IMR-90 (cell line): ENCODE measurements around the gene SLC39A3. TPM values are rescaled to one million over a fixed set of nuclear protein-coding genes. Genes with fewer than 3 reads are reported as not detected.

Experiments used
- ATAC-seq: fragments of 200-7000 bp; cut with Tn5 transposase; 2 replicates; pipeline ENCODE4 v1.9.1; 2020; ENCODE audit warnings: low read depth, mild to moderate bottlenecking, moderate library complexity
- BruUV-seq: library from RNA; stranded (reverse); fragments of 400-500 nt; replicated peaks from 2 replicates; lab custom pipeline; 2021; lab: Mats Ljungman, UMichigan
- CTCF ChIA-PET: fragments of 300-600 bp; formaldehyde crosslinking; extraction: SDS; loops from one replicate; lab custom pipeline; 2021; ENCODE audit warnings: antibody characterized with exemption; lab: Yijun Ruan, JAX
- POLR2A ChIA-PET: fragments of 300-600 bp; sonication (Branson Sonifier 250); formaldehyde crosslinking; loops from one replicate; lab custom pipeline; 2022; ENCODE audit warnings: antibody characterized with exemption; ENCODE audit not compliant: unreplicated experiment; lab: Charles Lee
- DNase-seq: peaks from one replicate; pipeline ENCODE4 v3.0.0; 2013
- H2AFZ ChIP-seq: replicated peaks from 2 replicates; pipeline ENCODE3; 2013; ENCODE audit warnings: low read length, mild to moderate bottlenecking; ENCODE audit not compliant: poor library complexity
- H2AK5ac ChIP-seq: 2 replicates; pipeline ENCODE4 v1.6.1; 2013; ENCODE audit warnings: low read depth, low read length, inconsistent platforms
- H2AK9ac ChIP-seq: replicated peaks from 2 replicates; pipeline ENCODE3; 2013; ENCODE audit warnings: mild to moderate bottlenecking, low read depth, low read length, moderate library complexity; ENCODE audit not compliant: poor library complexity
- H2BK120ac ChIP-seq: 2 replicates; pipeline ENCODE4 v1.6.1; 2013; ENCODE audit warnings: low read depth, low read length, inconsistent platforms
- H2BK15ac ChIP-seq: 3 replicates; pipeline ENCODE4 v1.6.1; 2013; ENCODE audit warnings: low read depth, low read length, inconsistent platforms
- H2BK20ac ChIP-seq: 2 replicates; pipeline ENCODE4 v1.6.1; 2013; ENCODE audit warnings: low read depth, mild to moderate bottlenecking, inconsistent platforms, low read length, moderate library complexity
- H2BK5ac ChIP-seq: 2 replicates; pipeline ENCODE4 v1.6.1; 2013; ENCODE audit warnings: mild to moderate bottlenecking, low read depth, low read length, inconsistent platforms; ENCODE audit not compliant: poor library complexity, severe bottlenecking
- H3K14ac ChIP-seq: replicated peaks from 2 replicates; pipeline ENCODE4 v1.6.1; 2013; ENCODE audit warnings: low read depth, low read length, inconsistent platforms
- H3K18ac ChIP-seq: 2 replicates; pipeline ENCODE4 v1.6.1; 2013; ENCODE audit warnings: low read depth, low read length, control low read depth
- H3K23ac ChIP-seq: 2 replicates; pipeline ENCODE4 v1.6.1; 2013; ENCODE audit warnings: low read depth, low read length, inconsistent platforms
- H3K27ac ChIP-seq: 2 replicates; pipeline ENCODE4 v1.5.1; 2013; ENCODE audit warnings: mild to moderate bottlenecking, control low read depth, low read length; ENCODE audit not compliant: insufficient read depth
- H3K27me3 ChIP-seq: 2 replicates; pipeline ENCODE4 v1.6.1; 2013; ENCODE audit warnings: low read length; ENCODE audit not compliant: control insufficient read depth, insufficient read depth
- H3K36me3 ChIP-seq: 2 replicates; pipeline ENCODE4 v1.6.1; 2013; ENCODE audit warnings: low read length, mixed read lengths; ENCODE audit not compliant: control insufficient read depth, insufficient read depth
- H3K4ac ChIP-seq: 2 replicates; pipeline ENCODE4 v1.6.1; 2013; ENCODE audit warnings: low read depth, low read length, inconsistent platforms
- H3K4me1 ChIP-seq: 2 replicates; pipeline ENCODE4 v1.6.1; 2013; ENCODE audit warnings: low read length, mixed read lengths; ENCODE audit not compliant: control insufficient read depth, insufficient read depth
- H3K4me2 ChIP-seq: 2 replicates; pipeline ENCODE4 v1.6.1; 2013; ENCODE audit warnings: low read depth, mild to moderate bottlenecking, control low read depth, low read length, moderate library complexity
- H3K4me3 ChIP-seq: 2 replicates; pipeline ENCODE4 v1.5.1; 2013; ENCODE audit warnings: low read depth, mild to moderate bottlenecking, control low read depth, low read length, moderate library complexity; ENCODE audit not compliant: insufficient read depth
- H3K56ac ChIP-seq: 2 replicates; pipeline ENCODE4 v1.6.1; 2013; ENCODE audit warnings: low read length, inconsistent platforms; ENCODE audit not compliant: insufficient read depth; ENCODE audit errors: extremely low read depth
- H3K79me1 ChIP-seq, 2 experiments: 2 replicates each; pipeline ENCODE4 v1.6.1; 2013; ENCODE audit warnings: low read length in 2 of 2, inconsistent platforms in 1 of 2, low read depth in 1 of 2
- H3K9ac ChIP-seq: 2 replicates; pipeline ENCODE4 v1.6.1; 2013; ENCODE audit warnings: low read depth, low read length, control low read depth
- H3K9me1 ChIP-seq: 2 replicates; pipeline ENCODE4 v1.6.1; 2013; ENCODE audit warnings: low read length, inconsistent platforms; ENCODE audit not compliant: insufficient read depth
- H3K9me3 ChIP-seq: 2 replicates; pipeline ENCODE4 v1.6.1; 2013; ENCODE audit warnings: low read length; ENCODE audit not compliant: control insufficient read depth, insufficient read depth
- H4K20me1 ChIP-seq: 2 replicates; pipeline ENCODE4 v1.6.1; 2013; ENCODE audit warnings: low read length, inconsistent platforms; ENCODE audit not compliant: insufficient read depth
- H4K5ac ChIP-seq: 2 replicates; pipeline ENCODE4 v1.6.1; 2013; ENCODE audit warnings: mild to moderate bottlenecking, low read depth, low read length, control low read depth
- H4K8ac ChIP-seq, 2 experiments: 2 replicates each; pipeline ENCODE4 v1.6.1; 2013; ENCODE audit warnings: low read depth in 2 of 2, low read length in 2 of 2, control low read depth in 1 of 2, inconsistent platforms in 1 of 2
- H4K91ac ChIP-seq: 2 replicates; pipeline ENCODE4 v1.6.1; 2013; ENCODE audit warnings: low read depth, low read length, inconsistent platforms; ENCODE audit not compliant: insufficient read depth
- CEBPB ChIP-seq: IDR thresholded peaks from 2 replicates; pipeline ENCODE4 v1.6.1; 2012; ENCODE audit warnings: low read depth, low read length, improper control_type of control experiment
- ELK1 ChIP-seq: fragments of 150-350 bp; IDR thresholded peaks from 2 replicates; pipeline ENCODE4 v1.6.1; 2016; ENCODE audit warnings: low read depth, mild to moderate bottlenecking, low read length, moderate library complexity, borderline replicate concordance
- FOS ChIP-seq: fragments of 150-350 bp; IDR thresholded peaks from 2 replicates; pipeline ENCODE4 v1.6.1; 2016; ENCODE audit warnings: low read depth, low read length
- MAFK ChIP-seq: IDR thresholded peaks from 2 replicates; pipeline ENCODE4 v1.6.1; 2012; ENCODE audit warnings: low read depth, low read length, improper control_type of control experiment
- NFE2L2 ChIP-seq: fragments of 150-350 bp; IDR thresholded peaks from 2 replicates; pipeline ENCODE4 v1.6.1; 2016; ENCODE audit warnings: low read depth, mild to moderate bottlenecking, low read length
- RFX5 ChIP-seq: IDR thresholded peaks from 2 replicates; pipeline ENCODE4 v1.8.0; 2012; ENCODE audit warnings: low read depth, mild to moderate bottlenecking, low read length, moderate library complexity
- WGBS, 2 experiments: methylation state at CpG; one replicate each; pipeline versions ENCODE4 v1.1.5 to v1.1.7; 2013; ENCODE audit warnings: missing lambda C conversion rate in 2 of 2; ENCODE audit not compliant: insufficient read length in 1 of 2; ENCODE audit errors: extremely low coverage in 2 of 2; 5-methylcytosine and 5-hydroxymethylcytosine counted together
- dilution Hi-C: fragments of 300-500 bp; cut with HindIII; formaldehyde crosslinking; loops from one replicate; pipeline ENCODE4 v1.14.3; 2018; ENCODE audit warnings: low sequenced_read_pairs; ENCODE audit not compliant: unreplicated experiment
- in situ Hi-C: fragments of 300-500 bp; cut with MboI; formaldehyde crosslinking; loops from 3 replicates; pipeline ENCODE4 v1.14.3; 2019; ENCODE audit warnings: low sequenced_read_pairs, inconsistent platforms, mixed read lengths
- intact Hi-C: fragments of 100-400 bp; cut with micrococcal nuclease; formaldehyde crosslinking; loops from 2 replicates; pipeline ENCODE4 v1.10.0; 2022
- polyA plus RNA-seq, 3 experiments: library from polyadenylated mRNA; depleted of rRNA; stranded (reverse); fragments of >200 nt; gene quantifications; 2 replicates each; pipeline ENCODE4 v1.2.3, GENCODE V29; 2012; ENCODE audit warnings: low replicate concordance in 1 of 3
- total RNA-seq: library from RNA; depleted of rRNA; stranded (reverse); fragments of >200 nt; gene quantifications from 2 replicates; pipeline ENCODE4 v1.2.3, GENCODE V29; 2012

The SLC39A3 gene
- total and polyA plus RNA-seq, 2 of the 4 experiments (the other 2 are of a cell fraction): 12.4 to 38.2 TPM

- dilution Hi-C loops: no loop called here
Measured at GRCh38 chr19:2788237-2788636, 48.4 kb upstream of the SLC39A3 start.

More at GRCh38 chr19:2788237-2788636, 48.4 kb upstream of the SLC39A3 start:
- in situ Hi-C loops: no loop called here
- DNase-seq: no peak
- no TSS peak for BruUV-seq
- no peak overlapping the region for H3K23ac ChIP-seq
- no peaks in the 10 kb centered on the region; the same call in 1 of the 2 replicates for H3K9me1 ChIP-seq
- intact Hi-C loops: no loop called here
- no peaks in the 10 kb centered on the region for H3K4me1 ChIP-seq
- H2AK5ac ChIP-seq: no peak overlapping the region
- no peaks in the 10 kb centered on the region for H3K27me3 ChIP-seq
- no peak overlapping the region for H3K9ac ChIP-seq
- no peak overlapping the region for H3K4me2 ChIP-seq
- no peaks in the 10 kb centered on the region for H3K9me3 ChIP-seq
- no peak for ATAC-seq
- no peak overlapping the region for H2BK15ac ChIP-seq
- POLR2A ChIA-PET: no interaction called here
- no peak overlapping the region for H4K5ac ChIP-seq
- no peak overlapping the region for H4K91ac ChIP-seq
- CTCF ChIA-PET: no interaction called here
- H3K4me3 ChIP-seq: no peak overlapping the region
- H4K8ac ChIP-seq: no peak overlapping the region
- H3K18ac ChIP-seq: no peak overlapping the region
- H2BK5ac ChIP-seq: no peak overlapping the region
- TF ChIP-seq FOS: no peak
- TF ChIP-seq CEBPB: no peak
- no peak for TF ChIP-seq NFE2L2
- TF ChIP-seq MAFK: no peak
- TF ChIP-seq ELK1: no peak
- TF ChIP-seq RFX5: no peak
- 100% methylated on average over 2 of the region's 5 CpGs; no CpG with 5 or more reads in 1 of the 2 experiments for WGBS, 2 experiments
- H3K56ac ChIP-seq: no peak overlapping the region
- no peak overlapping the region for H2BK20ac ChIP-seq
- peaks cover 18% of the 10 kb centered on the region for H3K36me3 ChIP-seq
- H2AFZ ChIP-seq: no peak overlapping the region
- peaks cover 16 to 49% of the 10 kb centered on the region in 2 experiments for H3K79me1 ChIP-seq
- H2AK9ac ChIP-seq: no peak overlapping the region
- H3K4ac ChIP-seq: no peak overlapping the region
- H3K14ac ChIP-seq: no peak overlapping the region
- no peak overlapping the region for H2BK120ac ChIP-seq
- H4K20me1 ChIP-seq: peaks cover 6% of the 10 kb centered on the region
- H3K27ac ChIP-seq: no peak overlapping the region
